AG04450 (cell line): ENCODE measurements around the gene KIF26A. TPM values are rescaled to one million over a fixed set of nuclear protein-coding genes. Genes with fewer than 3 reads are reported as not detected.

Experiments
- CTCF ChIA-PET: fragments of 300-600, 350-600 bp; formaldehyde crosslinking; extraction: SDS; loops from one replicate; lab custom pipeline; 2022; ENCODE audit warnings: antibody characterized with exemption, inconsistent platforms; lab: Charles Lee
- POLR2A ChIA-PET: fragments of 350-600 bp; formaldehyde crosslinking; extraction: SDS; loops from one replicate; lab custom pipeline; 2021; ENCODE audit warnings: antibody characterized with exemption, inconsistent platforms; lab: Yijun Ruan, JAX
- DNase-seq: peaks from one replicate; pipeline ENCODE4 v3.0.0-alpha.2; 2011; ENCODE audit warnings: low read depth, low spot score
- H3K27ac ChIP-seq: one replicate; pipeline ENCODE4 v1.5.1; 2012; ENCODE audit warnings: low read depth, low read length, control low read depth
- H3K27me3 ChIP-seq: one replicate; pipeline ENCODE4 v1.6.0; 2012; ENCODE audit warnings: low read length; ENCODE audit not compliant: control insufficient read depth, insufficient read depth
- H3K4me3 ChIP-seq: 2 replicates; pipeline ENCODE4 v1.5.1; 2011; ENCODE audit warnings: mild to moderate bottlenecking, low read depth, low read length, control low read depth
- H3K9me3 ChIP-seq: 2 replicates; pipeline ENCODE4 v1.5.1; 2012; ENCODE audit warnings: low read length; ENCODE audit not compliant: control insufficient read depth, insufficient read depth
- polyA minus RNA-seq: library from RNA; depleted of rRNA, polyadenylated mRNA; stranded (reverse); fragments of >200 nt; gene quantifications from 2 replicates; pipeline ENCODE4 v1.2.3, GENCODE V29; 2011; rRNA and poly(A)+ RNA removed
- polyA plus RNA-seq: library from polyadenylated mRNA; depleted of rRNA; stranded (reverse); fragments of >200 nt; gene quantifications from 2 replicates; pipeline ENCODE4 v1.2.3, GENCODE V29; 2011; rRNA removed
- TF ChIP-seq, protein P1 (sequence below): IDR thresholded peaks from 2 replicates; pipeline ENCODE4 v1.5.1; 2011; ENCODE audit warnings: low read depth, low read length, control low read depth, inconsistent platforms

KIF26A gene
- polyA plus RNA-seq (not detected in 2 replicates), polyA minus RNA-seq (not detected in 2 replicates)

- Histone ChIP-seq H3K9me3 (no peaks in the 10 kb centered on the region; the same call in 1 of the 2 replicates), H3K4me3 (no peak within 1 kb of the TSS), H3K27me3 (peaks cover 28% of the 10 kb centered on the region), H3K27ac (no peak within 1 kb of the TSS)
- ChIA-PET POLR2A (no interaction called here), CTCF (interaction anchor here (0.6 kb wide), 1 partner anchor 12 kb away, joined by 3 read pairs; no protein-coding TSS in a partner anchor)
- TF ChIP-seq, protein P1, sequence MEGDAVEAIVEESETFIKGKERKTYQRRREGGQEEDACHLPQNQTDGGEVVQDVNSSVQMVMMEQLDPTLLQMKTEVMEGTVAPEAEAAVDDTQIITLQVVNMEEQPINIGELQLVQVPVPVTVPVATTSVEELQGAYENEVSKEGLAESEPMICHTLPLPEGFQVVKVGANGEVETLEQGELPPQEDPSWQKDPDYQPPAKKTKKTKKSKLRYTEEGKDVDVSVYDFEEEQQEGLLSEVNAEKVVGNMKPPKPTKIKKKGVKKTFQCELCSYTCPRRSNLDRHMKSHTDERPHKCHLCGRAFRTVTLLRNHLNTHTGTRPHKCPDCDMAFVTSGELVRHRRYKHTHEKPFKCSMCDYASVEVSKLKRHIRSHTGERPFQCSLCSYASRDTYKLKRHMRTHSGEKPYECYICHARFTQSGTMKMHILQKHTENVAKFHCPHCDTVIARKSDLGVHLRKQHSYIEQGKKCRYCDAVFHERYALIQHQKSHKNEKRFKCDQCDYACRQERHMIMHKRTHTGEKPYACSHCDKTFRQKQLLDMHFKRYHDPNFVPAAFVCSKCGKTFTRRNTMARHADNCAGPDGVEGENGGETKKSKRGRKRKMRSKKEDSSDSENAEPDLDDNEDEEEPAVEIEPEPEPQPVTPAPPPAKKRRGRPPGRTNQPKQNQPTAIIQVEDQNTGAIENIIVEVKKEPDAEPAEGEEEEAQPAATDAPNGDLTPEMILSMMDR = no peak
- DNase-seq = no peak
Measured at GRCh38 chr14:104138098-104138717, at the start of gene KIF26A. TSS of gene KIF26A (plus strand) at chr14:104138587. CDS start at chr14:104138723, 136 bp downstream.

- Histone ChIP-seq H3K27me3 (peaks cover 3% of the 10 kb centered on the region), H3K9me3 (peaks cover 8% of the 10 kb centered on the region; the same call in 1 of the 2 replicates), H3K27ac (no peak overlapping the region), H3K4me3 (no peak overlapping the region)
- TF ChIP-seq, protein P1 = no peak
- DNase-seq = no peak
- ChIA-PET CTCF (no interaction called here), POLR2A (no interaction called here)
Measured at GRCh38 chr14:104090071-104090748, 48.2 kb upstream of the KIF26A start.

- DNase-seq = no peak
- ChIA-PET CTCF (no interaction called here), POLR2A (no interaction called here)
- Histone ChIP-seq H3K9me3 (peaks cover 8% of the 10 kb centered on the region; the same call in 1 of the 2 replicates), H3K27me3 (peaks cover 3% of the 10 kb centered on the region), H3K27ac (no peak overlapping the region), H3K4me3 (no peak overlapping the region)
- TF ChIP-seq, protein P1 = no peak
Measured at GRCh38 chr14:104091061-104091926, 47.1 kb upstream of the KIF26A start.

DNA sequence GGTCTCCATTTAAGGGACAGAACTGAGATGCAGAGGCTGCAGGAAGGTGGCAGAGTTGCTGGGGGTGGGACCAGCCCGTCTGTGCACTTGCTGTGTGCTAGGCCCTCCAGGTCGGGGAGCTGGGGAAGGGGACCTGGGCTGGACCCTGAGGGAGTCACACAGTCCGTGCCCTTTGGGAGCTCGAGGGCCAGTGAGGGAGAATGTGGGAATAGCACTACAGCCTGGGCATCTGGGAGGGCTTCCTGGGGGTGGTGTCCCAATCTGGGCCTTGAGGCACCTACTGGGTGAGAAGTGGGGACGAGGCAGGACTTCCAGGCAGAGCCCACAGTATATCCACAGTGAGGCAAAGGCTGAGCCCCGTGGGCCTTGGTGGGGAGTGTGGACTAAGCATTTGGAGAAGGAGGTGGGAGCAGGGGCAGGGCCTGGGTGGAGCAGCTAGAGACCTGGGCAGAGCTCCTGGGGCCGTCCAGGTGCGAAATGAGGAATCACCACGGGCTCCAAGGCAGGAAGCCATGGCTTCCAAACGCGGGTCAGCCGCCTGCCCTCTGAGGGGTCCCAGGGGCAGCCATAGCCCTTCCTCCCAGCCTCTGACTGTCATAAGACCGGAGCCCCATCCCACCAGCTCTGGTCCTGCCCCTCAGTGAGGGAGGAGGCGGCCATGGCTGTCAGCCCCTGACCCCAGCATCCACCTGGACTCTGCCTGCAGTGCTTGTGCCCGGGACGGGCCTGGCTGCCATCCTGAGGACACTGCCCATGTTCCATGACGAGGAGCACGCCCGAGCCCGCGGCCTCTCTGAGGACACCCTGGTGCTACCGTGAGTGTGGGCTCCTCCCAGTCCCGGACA lies 46.2 kb upstream of the KIF26A start:
- TF ChIP-seq, protein P1 = no peak
- Histone ChIP-seq H3K9me3 (peaks cover 8% of the 10 kb centered on the region; the same call in 1 of the 2 replicates), H3K27me3 (no peaks in the 10 kb centered on the region), H3K4me3 (no peak overlapping the region), H3K27ac (no peak overlapping the region)
- CTCF ChIA-PET = no interaction called here
- POLR2A ChIA-PET = no interaction called here
- DNase-seq = no peak
